GM19351 (cell line): ENCODE data around the gene EHMT1.

Experiments used
- ATAC-seq: cut with Tn5 transposase; IDR thresholded peaks from one replicate; pipeline ENCODE4 v1.9.1; 2021; ENCODE audit warnings: mild to moderate bottlenecking, moderate library complexity; ENCODE audit not compliant: unreplicated experiment

The EHMT1 gene

GRCh38 chr9:137781906-137782585, 163.2 kb downstream of the EHMT1 start:
- no peak for ATAC-seq

DNA sequence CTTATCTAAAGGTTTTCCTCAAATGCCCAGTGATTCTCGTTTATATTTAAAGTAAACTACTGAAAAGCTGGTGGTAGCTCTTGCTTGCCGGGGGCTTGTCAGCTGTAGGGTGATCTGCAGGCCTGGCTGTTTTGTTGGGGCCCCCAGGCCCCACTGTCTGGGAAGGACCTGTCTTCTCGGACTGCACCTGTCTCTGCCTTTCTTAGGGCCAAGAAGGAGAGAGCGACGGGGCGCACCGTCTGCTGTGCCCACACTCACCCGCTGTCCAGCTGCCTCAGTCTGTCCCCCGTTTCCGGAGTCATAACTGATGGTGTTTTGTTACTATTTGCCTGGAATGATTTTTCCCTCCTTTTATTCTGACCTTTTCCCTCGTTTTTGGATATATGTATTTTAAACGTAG, 164.7 kb downstream of the EHMT1 start:
- ATAC-seq, result no peak

DNA sequence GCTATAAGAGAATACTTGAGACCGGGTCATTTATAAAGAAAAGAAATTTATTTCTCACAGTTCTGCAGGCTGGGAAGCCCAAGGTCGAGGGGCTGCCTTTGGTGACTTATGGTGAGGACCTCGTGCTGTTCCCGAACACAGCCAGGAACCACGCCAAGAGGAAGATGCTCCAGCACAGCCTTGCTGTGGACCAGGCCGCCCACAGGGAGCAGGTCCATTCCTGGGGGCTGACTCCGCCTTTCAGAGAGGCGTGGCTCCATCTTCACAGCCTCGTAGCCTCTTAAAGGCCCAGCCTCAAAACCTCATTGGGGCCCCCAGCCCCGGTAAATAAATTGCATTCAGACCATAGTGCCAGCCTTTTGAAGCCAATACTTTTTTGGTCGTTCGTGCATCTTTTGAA, 165.2 kb downstream of the EHMT1 start:
- ATAC-seq, result no peak

- no peak for ATAC-seq
Observed at GRCh38 chr9:137784641-137785513, 166.1 kb downstream of the EHMT1 start.

- ATAC-seq, result no peak
Observed at GRCh38 chr9:137785704-137786161, 166.9 kb downstream of the EHMT1 start.

- no peak for ATAC-seq
Observed at GRCh38 chr9:137786511-137786920, 167.7 kb downstream of the EHMT1 start.

GRCh38 chr9:137787381-137787780, 168.6 kb downstream of the EHMT1 start:
- ATAC-seq, result no peak

DNA sequence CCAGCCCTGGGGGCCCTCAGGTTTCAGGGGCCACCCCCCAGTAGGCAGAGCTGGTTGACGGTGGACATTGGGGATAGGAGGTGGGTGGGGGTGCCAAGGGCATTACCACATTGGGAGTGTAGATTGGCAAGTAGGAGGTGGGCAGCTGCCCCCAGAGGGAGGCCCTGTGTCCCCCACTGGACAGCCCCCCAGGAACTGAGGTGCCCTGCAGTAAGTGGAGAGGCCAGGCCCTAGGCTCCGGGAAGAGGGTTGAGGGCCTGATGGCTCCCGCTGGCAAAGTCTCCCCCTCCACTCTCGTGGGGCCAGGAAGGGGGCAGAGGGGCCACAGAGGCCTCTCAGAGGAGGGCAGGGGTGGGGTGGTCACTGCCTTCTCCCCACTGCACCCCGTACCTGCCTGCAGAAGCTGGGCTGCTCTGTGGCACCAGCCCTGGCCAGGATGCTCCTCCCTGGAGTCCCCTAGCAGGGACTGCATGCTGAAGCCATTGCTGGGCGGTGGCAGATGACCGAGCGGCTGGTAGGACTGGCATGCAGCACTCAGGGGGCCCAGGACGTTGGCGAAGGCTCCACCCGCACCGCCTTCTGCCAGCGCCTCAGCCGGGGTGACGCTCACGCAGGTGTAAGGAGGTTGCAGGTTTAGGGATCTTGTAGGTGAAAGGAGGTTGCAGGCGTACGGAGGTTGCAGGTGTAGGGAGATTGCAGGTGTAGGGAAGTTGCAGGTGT, 169.1 kb downstream of the EHMT1 start:
- ATAC-seq, result no peak

DNA sequence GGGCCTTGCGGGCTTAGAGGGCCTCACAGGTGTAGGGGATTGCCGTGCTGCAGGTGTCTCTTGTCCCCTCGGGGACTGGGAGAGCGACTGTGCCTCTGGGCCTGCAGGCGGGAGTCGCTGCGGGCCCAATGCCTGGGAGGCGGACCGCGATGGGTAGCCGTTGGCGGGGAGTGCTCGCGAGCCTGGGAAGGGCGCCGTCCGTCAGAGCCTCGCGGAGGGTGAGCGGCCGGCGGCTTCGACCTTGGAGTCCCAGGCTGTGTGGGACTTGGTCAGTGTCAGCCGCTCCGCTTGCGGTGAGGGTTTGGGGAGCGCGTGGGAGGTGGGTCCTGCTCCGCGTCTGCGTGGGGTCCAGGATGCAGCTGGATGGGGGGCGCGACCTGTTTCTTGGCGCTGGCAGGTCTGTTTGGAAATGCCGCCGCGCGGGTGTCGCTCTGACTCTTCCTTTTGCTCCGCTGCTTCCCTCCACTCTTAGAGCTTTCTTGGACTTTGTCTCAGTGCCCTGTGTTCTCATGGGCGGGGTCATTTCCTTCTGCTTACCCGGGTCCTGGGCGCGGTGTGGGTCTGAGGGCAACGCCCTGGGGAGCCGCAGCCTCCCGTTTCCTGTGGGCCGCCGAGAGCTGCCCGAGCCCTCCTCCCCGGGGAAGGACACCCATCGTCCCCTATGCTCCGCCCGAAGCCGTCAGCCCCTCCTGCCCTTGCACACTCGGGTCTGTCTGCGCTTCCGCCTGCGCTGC, 169.9 kb downstream of the EHMT1 start:
- no peak for ATAC-seq

GRCh38 chr9:137789295-137789895, 170.6 kb downstream of the EHMT1 start:
- ATAC-seq, result no peak

- ATAC-seq, result no peak
Observed at GRCh38 chr9:137791947-137792346, 173.1 kb downstream of the EHMT1 start.

- ATAC-seq, result no peak
Observed at GRCh38 chr9:137793196-137793841, 174.5 kb downstream of the EHMT1 start.

- no peak for ATAC-seq
Observed at GRCh38 chr9:137795156-137795666, 176.4 kb downstream of the EHMT1 start.

- no peak for ATAC-seq
Observed at GRCh38 chr9:137797206-137798120, 178.7 kb downstream of the EHMT1 start.

DNA sequence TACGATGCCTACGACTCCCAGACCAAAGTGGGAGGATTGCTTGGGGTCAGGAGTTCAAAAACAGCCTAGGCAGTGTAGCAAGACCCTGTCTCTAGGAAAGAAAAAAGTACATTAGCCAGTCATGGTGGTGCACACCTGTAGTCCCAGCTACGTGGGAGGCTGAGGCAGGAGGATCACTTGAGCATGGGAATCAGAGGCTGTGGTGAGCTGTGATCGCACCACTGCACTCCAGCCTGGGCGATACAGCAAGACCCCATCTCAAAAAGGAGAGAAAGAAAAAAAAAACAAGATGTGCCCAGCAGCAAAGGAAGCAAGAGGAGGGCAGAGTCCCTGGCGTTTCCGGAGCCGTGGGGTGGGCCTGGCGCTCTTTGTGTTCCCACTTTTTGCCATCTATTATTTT, 179.3 kb downstream of the EHMT1 start:
- no peak for ATAC-seq

DNA sequence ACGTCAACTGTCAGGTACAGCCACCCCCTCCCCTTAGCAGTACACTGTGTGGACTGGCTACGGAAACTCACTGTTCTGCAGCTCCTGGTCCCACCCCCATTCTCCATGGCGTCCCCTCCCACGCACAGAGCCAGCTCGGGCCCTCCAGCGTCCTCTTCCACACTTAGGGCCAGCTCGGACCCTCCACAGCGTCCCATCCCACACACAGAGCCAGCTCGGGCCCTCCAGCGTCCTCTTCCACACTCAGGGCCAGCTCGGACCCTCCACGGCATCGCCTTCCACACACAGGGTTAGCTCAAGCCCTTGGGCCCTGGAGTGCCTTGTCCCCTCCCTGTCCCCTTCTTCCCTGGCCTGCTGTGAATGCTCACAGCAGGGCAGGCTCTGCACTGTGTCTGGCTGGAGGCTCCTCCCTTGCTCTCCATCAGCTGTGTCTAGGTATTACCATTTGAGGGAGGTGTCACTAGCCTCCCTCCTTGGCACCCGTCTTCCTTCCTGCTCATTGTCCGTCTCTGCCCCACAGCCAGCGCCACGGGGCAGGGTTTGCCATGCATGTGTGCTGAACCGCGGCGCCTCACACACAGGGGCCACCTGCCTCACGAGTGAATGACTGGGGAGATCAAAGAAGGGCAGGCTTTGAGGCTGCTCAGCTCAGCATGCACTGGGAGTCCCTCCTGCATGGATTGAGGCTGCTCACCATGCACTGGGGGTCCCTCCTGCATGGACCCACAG, 180.3 kb downstream of the EHMT1 start:
- ATAC-seq, result no peak

GRCh38 chr9:137799630-137799983, 180.8 kb downstream of the EHMT1 start:
- no peak for ATAC-seq
